ENCODE data around the gene ETNK1.

- TF ChIP-seq TSHZ2 (CRISPR knock-in tag; IDR thresholded peaks at IDR 0.05), result no peak
- no peak for TF ChIP-seq ZFP30 (CRISPR knock-in tag; IDR thresholded peaks at IDR 0.05)
- no peak for TF ChIP-seq CREB5 (CRISPR knock-in tag; IDR thresholded peaks at IDR 0.05; ENCODE audit: low read depth)
- TF ChIP-seq GLIS3 (CRISPR knock-in tag; IDR thresholded peaks at IDR 0.05), result no peak
- TF ChIP-seq ZFP3 (CRISPR knock-in tag; IDR thresholded peaks at IDR 0.05), result no peak
- no peak for TF ChIP-seq PATZ1 (CRISPR knock-in tag; IDR thresholded peaks at IDR 0.05; ENCODE audit: borderline replicate concordance)
- no peak for TF ChIP-seq ZNF70 (CRISPR knock-in tag; IDR thresholded peaks at IDR 0.05)
- TF ChIP-seq TOX (CRISPR knock-in tag; IDR thresholded peaks at IDR 0.05; ENCODE audit: borderline replicate concordance), result no peak
- TF ChIP-seq SNAI2 (CRISPR knock-in tag; IDR thresholded peaks at IDR 0.05), result no peak
- no peak for TF ChIP-seq ZNF8 (CRISPR knock-in tag; IDR thresholded peaks at IDR 0.05)
- TF ChIP-seq ZNF565 (CRISPR knock-in tag; conservative IDR thresholded peaks at IDR 0.05; ENCODE audit: low read depth), result no peak
- no peak for TF ChIP-seq ESRRG (CRISPR knock-in tag; IDR thresholded peaks at IDR 0.05)
- TF ChIP-seq BACH2 (CRISPR knock-in tag; IDR thresholded peaks at IDR 0.05; ENCODE audit: borderline replicate concordance), result no peak
- no peak for TF ChIP-seq RARB (CRISPR knock-in tag; IDR thresholded peaks at IDR 0.05)
Measured at GRCh38 chr12:22715254-22715653, 90.3 kb downstream of the ETNK1 start.
